ENCODE results near the gene ABCC1. TPM values are rescaled to one million over a fixed set of nuclear protein-coding genes. Genes with fewer than 3 reads are reported as not detected.

ABCC1 gene
- polyA plus RNA-seq, 1 donor (not counting 4 experiments of a cell fraction or from before 2014, with no cell fraction given): 19.4 TPM

- dilution Hi-C loops (cut with MboI; ENCODE audit: extremely low pct_ligation_motif_present, low sequenced_read_pairs): no loop called here
These were observed 131.7 kb downstream of the ABCC1 start for GRCh38 chr16:16081141-16081540.

DNA sequence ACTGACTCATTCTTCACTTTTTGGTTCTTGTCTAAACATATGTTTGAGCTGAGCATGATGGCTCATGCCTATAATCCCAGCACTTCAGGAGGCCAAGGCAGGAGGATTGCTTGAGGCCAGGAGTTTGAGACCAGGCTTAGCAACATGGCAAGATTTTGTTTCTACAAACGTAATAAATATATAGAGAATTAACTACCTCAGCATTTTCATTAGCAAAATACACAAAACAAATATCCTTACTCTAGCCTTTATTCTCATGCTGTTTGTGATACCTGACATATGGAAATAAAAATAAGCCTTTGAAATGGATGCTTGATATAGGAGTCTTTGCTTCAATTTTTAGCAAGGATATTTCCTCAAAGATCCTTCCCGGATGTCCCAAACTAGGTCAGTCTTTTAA, 132.8 kb downstream of the ABCC1 start:
- Histone ChIP-seq H2AFZ (ENCODE audit: control insufficient read depth, low read length) (no peak overlapping the region), H4K20me1 (ENCODE audit: control insufficient read depth, extremely low read depth, insufficient read depth, low read length) (no peaks in the 10 kb centered on the region), H3K79me2 (ENCODE audit: control insufficient read depth, insufficient read depth, low read length) (no peaks in the 10 kb centered on the region), H3K27ac (ENCODE audit: control insufficient read depth, insufficient read depth, low read length) (no peak overlapping the region), H3K36me3 (ENCODE audit: control insufficient read depth in 2 of 2, extremely low read depth in 1 of 2, insufficient read depth in 2 of 2, low read length in 2 of 2) (peaks cover 31 to 40% of the 10 kb centered on the region in 2 experiments), H3K4me1 (ENCODE audit: control insufficient read depth, extremely low read depth, insufficient read depth, low read length) (no peaks in the 10 kb centered on the region), H3K9ac (ENCODE audit: control insufficient read depth, extremely low read depth, insufficient read depth, low read length) (no peak overlapping the region), H3K4me2 (ENCODE audit: control insufficient read depth, extremely low read depth, insufficient read depth, low read depth, low read length) (no peak overlapping the region), H3K4me3 (ENCODE audit: control insufficient read depth in 2 of 3, extremely low read depth in 1 of 3, insufficient read depth in 2 of 3, low read depth in 1 of 3, low read length in 3 of 3) (no peak overlapping the region), H3K27me3 (ENCODE audit: control insufficient read depth, extremely low read depth, insufficient read depth, low read length) (no peaks in the 10 kb centered on the region), H3K9me1 (ENCODE audit: control insufficient read depth, extremely low read depth, insufficient read depth, low read length) (no peaks in the 10 kb centered on the region), H3K9me3 (ENCODE audit: control insufficient read depth, low read depth, low read length) (peaks cover 4% of the 10 kb centered on the region)
- dilution Hi-C loops (cut with MboI; ENCODE audit: extremely low pct_ligation_motif_present, low sequenced_read_pairs): no loop called here
- FAIRE-seq: no peak
- TF ChIP-seq CTCF (optimal IDR thresholded peaks at IDR 0.05 in 1 of 3, IDR thresholded peaks at IDR 0.05 in 1 of 3, conservative IDR thresholded peaks at IDR 0.05 in 1 of 3; ENCODE audit: extremely low read depth in 1 of 3, insufficient read depth in 2 of 3, low read length in 3 of 3) (no peak), EZH2 (IDR thresholded peaks at IDR 0.05; ENCODE audit: low read length) (no peak)
- no peak for DNase-seq (ENCODE audit: low read depth, low spot score)

More at GRCh38 chr16:16081141-16081540, 131.7 kb downstream of the ABCC1 start:
- TF ChIP-seq CTCF (optimal IDR thresholded peaks at IDR 0.05 in 1 of 3, IDR thresholded peaks at IDR 0.05 in 1 of 3, conservative IDR thresholded peaks at IDR 0.05 in 1 of 3; ENCODE audit: extremely low read depth in 1 of 3, insufficient read depth in 2 of 3, low read length in 3 of 3): no peak
- no peak for TF ChIP-seq EZH2 (IDR thresholded peaks at IDR 0.05; ENCODE audit: low read length)
- Histone ChIP-seq H3K4me3 (ENCODE audit: control insufficient read depth in 2 of 3, extremely low read depth in 1 of 3, insufficient read depth in 2 of 3, low read depth in 1 of 3, low read length in 3 of 3) (no peak overlapping the region), H3K9ac (ENCODE audit: control insufficient read depth, extremely low read depth, insufficient read depth, low read length) (no peak overlapping the region), H4K20me1 (ENCODE audit: control insufficient read depth, extremely low read depth, insufficient read depth, low read length) (no peaks in the 10 kb centered on the region), H3K4me1 (ENCODE audit: control insufficient read depth, extremely low read depth, insufficient read depth, low read length) (no peaks in the 10 kb centered on the region), H3K27ac (ENCODE audit: control insufficient read depth, insufficient read depth, low read length) (no peak overlapping the region), H3K79me2 (ENCODE audit: control insufficient read depth, insufficient read depth, low read length) (no peaks in the 10 kb centered on the region), H2AFZ (ENCODE audit: control insufficient read depth, low read length) (no peak overlapping the region), H3K27me3 (ENCODE audit: control insufficient read depth, extremely low read depth, insufficient read depth, low read length) (no peaks in the 10 kb centered on the region), H3K9me3 (ENCODE audit: control insufficient read depth, low read depth, low read length) (peaks cover 4% of the 10 kb centered on the region), H3K36me3 (ENCODE audit: control insufficient read depth in 2 of 2, extremely low read depth in 1 of 2, insufficient read depth in 2 of 2, low read length in 2 of 2) (peaks cover 35 to 48% of the 10 kb centered on the region in 2 experiments), H3K9me1 (ENCODE audit: control insufficient read depth, extremely low read depth, insufficient read depth, low read length) (no peaks in the 10 kb centered on the region), H3K4me2 (ENCODE audit: control insufficient read depth, extremely low read depth, insufficient read depth, low read depth, low read length) (no peak overlapping the region)
- no peak for DNase-seq (ENCODE audit: low read depth, low spot score)
- no peak for FAIRE-seq
